A673 (cell line): ENCODE data around the gene PRICKLE3. TPM values are rescaled to one million over a fixed set of nuclear protein-coding genes. Genes with fewer than 3 reads are reported as not detected.

Experiments
- BruUV-seq: library from RNA; stranded (reverse); fragments of 400-500 nt; replicated peaks from 2 replicates; lab custom pipeline; 2021; lab: Mats Ljungman, UMichigan
- CTCF ChIA-PET: fragments of 300-600 bp; sonication (Branson Sonifier 250); formaldehyde crosslinking; loops from one replicate; lab custom pipeline; 2022; ENCODE audit warnings: antibody characterized with exemption; lab: Charles Lee
- POLR2A ChIA-PET: fragments of 300-600 bp; sonication (Branson Sonifier 250); formaldehyde crosslinking; loops from one replicate; lab custom pipeline; 2022; ENCODE audit warnings: antibody characterized with exemption; ENCODE audit not compliant: low non-redundant PET; lab: Charles Lee
- DNase-seq: peaks from one replicate; pipeline ENCODE4 v3.0.0-alpha.2; 2015; ENCODE audit warnings: low spot score
- H3K27ac ChIP-seq: fragments of 200-600 bp; sonication (generic); 2 replicates; pipeline ENCODE4 v1.5.1; 2016; ENCODE audit warnings: mixed run types, low read depth, mild to moderate bottlenecking, mixed read lengths, antibody characterized with exemption, low read length; ENCODE audit not compliant: poor library complexity, severe bottlenecking
- H3K27me3 ChIP-seq: fragments of 200-600 bp; sonication (generic); replicated peaks from 2 replicates; pipeline ENCODE4 v1.6.1; 2017; ENCODE audit warnings: mixed run types, low read depth, mild to moderate bottlenecking, mixed read lengths, antibody characterized with exemption, low read length; ENCODE audit not compliant: insufficient read depth, poor library complexity
- H3K36me3 ChIP-seq: fragments of 200-600 bp; sonication (generic); 2 replicates; pipeline ENCODE4 v1.6.1; 2016; ENCODE audit warnings: mixed run types, mild to moderate bottlenecking, mixed read lengths, antibody characterized with exemption, low read length; ENCODE audit not compliant: insufficient read depth, poor library complexity, severe bottlenecking
- H3K4me1 ChIP-seq: fragments of 200-600 bp; sonication (generic); 2 replicates; pipeline ENCODE4 v1.6.1; 2017; ENCODE audit warnings: mixed run types, mild to moderate bottlenecking, mixed read lengths, antibody characterized with exemption, low read length; ENCODE audit not compliant: insufficient read depth, poor library complexity, severe bottlenecking
- H3K4me3 ChIP-seq: fragments of 200-600 bp; sonication (generic); 2 replicates; pipeline ENCODE4 v1.5.1; 2016; ENCODE audit warnings: low read depth, mixed run types, mild to moderate bottlenecking, mixed read lengths, low read length; ENCODE audit not compliant: poor library complexity, severe bottlenecking
- H3K9me3 ChIP-seq: fragments of 200-600 bp; sonication (generic); 2 replicates; pipeline ENCODE4 v1.6.1; 2016; ENCODE audit warnings: mixed run types, low read depth, mild to moderate bottlenecking, mixed read lengths, antibody characterized with exemption, low read length; ENCODE audit not compliant: poor library complexity, severe bottlenecking
- EZH2 ChIP-seq: fragments of 200-600 bp; sonication (generic); IDR thresholded peaks from 2 replicates; pipeline ENCODE4 v1.6.1; 2017; ENCODE audit warnings: borderline replicate concordance, low read depth, mild to moderate bottlenecking, mixed read lengths, antibody characterized with exemption, low read length; ENCODE audit not compliant: poor library complexity, severe bottlenecking
- intact Hi-C: fragments of 100-400 bp; cut with micrococcal nuclease; formaldehyde crosslinking; loops from one replicate; pipeline ENCODE4 v1.10.0; 2022; ENCODE audit not compliant: unreplicated experiment
- total RNA-seq: library from RNA; stranded (reverse); gene quantifications from 2 replicates; pipeline ENCODE4 v1.2.3, GENCODE V29; 2021
- TF ChIP-seq, protein P1 (sequence below): fragments of 300-800, 200-600 bp; sonication (generic); conservative IDR thresholded peaks from 2 replicates; pipeline ENCODE4 v1.5.1; 2017; ENCODE audit warnings: low read depth, mild to moderate bottlenecking, antibody characterized with exemption, low read length, moderate library complexity, mixed read lengths

The PRICKLE3 gene
- total RNA-seq, 1 experiment from 2014 or later = 4.8 TPM

DNA sequence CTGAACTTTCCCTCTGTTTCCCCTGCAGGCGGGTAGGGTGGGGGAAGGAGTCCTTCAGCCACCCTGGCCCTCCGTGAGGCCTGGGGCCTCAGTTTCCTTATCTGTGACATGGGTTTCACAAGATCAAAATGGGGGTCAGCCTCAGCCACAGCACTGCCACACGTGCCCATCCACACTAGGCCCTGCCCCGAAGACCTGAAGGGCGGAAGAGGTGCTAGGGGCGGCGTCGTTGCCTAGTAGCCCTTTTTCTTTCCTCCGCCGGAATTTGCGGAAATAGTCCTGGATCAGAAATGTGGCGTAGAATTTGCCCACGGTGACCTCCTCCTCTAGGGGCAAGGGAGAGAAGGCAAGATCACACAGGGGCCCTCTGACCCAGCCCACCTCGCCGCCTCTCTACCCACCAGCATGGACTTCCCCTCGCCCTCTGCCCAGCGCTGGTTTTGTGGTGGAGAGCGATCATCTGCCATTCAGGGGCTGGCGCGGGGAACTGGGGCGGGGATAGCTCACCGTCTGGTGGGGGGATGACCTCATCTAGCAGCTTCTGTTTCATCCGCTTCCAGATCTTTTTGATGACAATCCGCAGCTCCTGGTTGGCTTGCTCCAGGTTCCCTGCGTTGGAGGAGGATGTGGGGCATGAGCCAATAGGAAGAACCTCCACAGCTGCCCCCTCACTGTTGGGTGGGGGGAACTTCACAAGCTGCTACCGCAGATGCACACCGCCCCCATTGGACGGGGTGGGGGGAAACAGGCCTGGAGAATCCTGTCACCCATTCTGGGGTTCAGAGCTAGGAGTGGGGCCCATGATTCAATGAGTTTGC lies 23.5 kb upstream of the PRICKLE3 start:
- BruUV-seq = no TSS peak
- CTCF ChIA-PET = no interaction called here

DNA sequence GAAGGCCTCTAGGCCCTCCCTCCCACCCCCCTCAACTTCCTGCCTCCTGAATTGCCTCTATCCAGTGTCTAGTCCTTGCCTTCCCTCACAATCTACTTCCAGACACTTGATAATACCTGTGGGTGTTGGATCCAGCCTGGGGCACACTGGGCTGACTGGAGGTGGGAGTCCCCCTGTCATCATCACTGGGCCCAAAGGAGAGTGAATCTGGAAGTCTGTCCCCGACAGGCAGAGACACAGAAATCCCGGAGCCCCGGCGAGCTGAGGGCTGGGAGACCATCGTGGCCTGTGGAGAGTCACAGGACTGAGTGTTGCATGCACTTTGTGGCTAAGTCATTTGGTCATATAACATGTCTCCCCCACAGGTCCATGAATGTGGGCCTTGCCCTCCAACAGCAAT lies 22.2 kb upstream of the PRICKLE3 start:
- POLR2A ChIA-PET = no interaction called here
- no peaks in the 10 kb centered on the region for H3K4me1 ChIP-seq
- intact Hi-C loops = no loop called here
- H3K9me3 ChIP-seq = no peaks in the 10 kb centered on the region
- CTCF ChIA-PET = no interaction called here
- no peaks in the 10 kb centered on the region for H3K27me3 ChIP-seq
- DNase-seq = no peak
- BruUV-seq = no TSS peak
- TF ChIP-seq, protein P1, sequence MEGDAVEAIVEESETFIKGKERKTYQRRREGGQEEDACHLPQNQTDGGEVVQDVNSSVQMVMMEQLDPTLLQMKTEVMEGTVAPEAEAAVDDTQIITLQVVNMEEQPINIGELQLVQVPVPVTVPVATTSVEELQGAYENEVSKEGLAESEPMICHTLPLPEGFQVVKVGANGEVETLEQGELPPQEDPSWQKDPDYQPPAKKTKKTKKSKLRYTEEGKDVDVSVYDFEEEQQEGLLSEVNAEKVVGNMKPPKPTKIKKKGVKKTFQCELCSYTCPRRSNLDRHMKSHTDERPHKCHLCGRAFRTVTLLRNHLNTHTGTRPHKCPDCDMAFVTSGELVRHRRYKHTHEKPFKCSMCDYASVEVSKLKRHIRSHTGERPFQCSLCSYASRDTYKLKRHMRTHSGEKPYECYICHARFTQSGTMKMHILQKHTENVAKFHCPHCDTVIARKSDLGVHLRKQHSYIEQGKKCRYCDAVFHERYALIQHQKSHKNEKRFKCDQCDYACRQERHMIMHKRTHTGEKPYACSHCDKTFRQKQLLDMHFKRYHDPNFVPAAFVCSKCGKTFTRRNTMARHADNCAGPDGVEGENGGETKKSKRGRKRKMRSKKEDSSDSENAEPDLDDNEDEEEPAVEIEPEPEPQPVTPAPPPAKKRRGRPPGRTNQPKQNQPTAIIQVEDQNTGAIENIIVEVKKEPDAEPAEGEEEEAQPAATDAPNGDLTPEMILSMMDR = no peak
- H3K4me3 ChIP-seq = no peak overlapping the region
- H3K27ac ChIP-seq = no peak overlapping the region
- no peaks in the 10 kb centered on the region for H3K36me3 ChIP-seq

More for the DNA sequence above, 23.5 kb upstream of the PRICKLE3 start:
- intact Hi-C loops = no loop called here
- H3K9me3 ChIP-seq = no peaks in the 10 kb centered on the region
- H3K27ac ChIP-seq = no peak overlapping the region
- H3K27me3 ChIP-seq = no peaks in the 10 kb centered on the region
- H3K4me3 ChIP-seq = no peak overlapping the region
- TF ChIP-seq EZH2 = no peak
- TF ChIP-seq, protein P1 = no peak
- H3K4me1 ChIP-seq = no peaks in the 10 kb centered on the region
- no peak for DNase-seq
- POLR2A ChIA-PET = no interaction called here
- H3K36me3 ChIP-seq = no peaks in the 10 kb centered on the region

DNA sequence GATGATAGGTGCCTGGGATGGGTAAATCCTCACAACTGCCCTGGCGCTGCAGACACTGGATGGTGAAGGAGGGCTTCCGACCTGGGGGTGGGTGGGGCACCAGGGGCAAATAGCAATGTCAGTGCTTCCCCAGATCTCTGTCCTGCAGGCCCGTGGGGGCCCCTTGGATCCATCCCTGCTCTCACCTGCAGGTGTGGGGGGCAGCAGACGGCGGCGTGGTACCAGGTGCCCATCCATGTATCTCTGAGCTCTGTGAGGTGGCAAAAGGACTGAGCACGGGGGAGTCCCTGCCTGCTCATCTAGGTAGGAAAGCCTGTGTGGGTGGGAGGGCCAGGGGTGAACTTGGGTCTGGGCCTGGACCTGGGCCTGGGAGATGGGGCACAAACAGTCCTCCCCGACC lies 20.4 kb upstream of the PRICKLE3 start:
- POLR2A ChIA-PET = no interaction called here
- no peak overlapping the region for H3K4me3 ChIP-seq
- CTCF ChIA-PET = no interaction called here
- intact Hi-C loops = no loop called here
- BruUV-seq = no TSS peak
- H3K4me1 ChIP-seq = no peaks in the 10 kb centered on the region
- TF ChIP-seq, protein P1 = no peak
- no peak for TF ChIP-seq EZH2
- H3K9me3 ChIP-seq = no peaks in the 10 kb centered on the region
- H3K27ac ChIP-seq = no peak overlapping the region
- H3K27me3 ChIP-seq = no peaks in the 10 kb centered on the region
- no peaks in the 10 kb centered on the region for H3K36me3 ChIP-seq
- no peak for DNase-seq
